ENCODE results near the gene RNF217.

The RNF217 gene

DNA sequence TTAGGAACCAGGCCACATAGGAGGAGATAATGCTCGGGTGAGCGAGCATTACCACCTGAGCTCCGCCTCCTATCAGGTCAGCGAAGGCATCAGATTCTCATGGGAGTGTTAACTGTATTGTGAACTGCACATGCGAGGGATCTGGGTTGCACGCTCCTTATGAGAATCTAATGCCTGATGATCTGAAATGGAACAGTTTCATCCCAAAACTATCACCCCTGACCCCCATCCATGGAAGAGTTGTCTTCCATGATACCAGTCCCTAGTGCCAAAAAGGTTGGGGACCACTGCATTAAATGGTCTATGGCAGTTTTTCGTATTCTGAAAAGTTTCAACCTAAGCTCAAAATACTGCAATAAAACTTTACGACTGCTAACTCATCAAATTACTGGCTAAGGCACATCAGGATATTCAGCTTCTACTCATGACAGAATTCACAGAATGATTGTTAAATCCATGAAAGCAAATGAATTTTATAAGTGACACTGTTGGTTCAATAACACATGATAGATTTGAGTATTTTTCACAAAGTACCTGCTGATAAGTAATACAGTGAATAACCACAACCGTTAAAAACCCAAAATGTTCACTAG lies 25.9 kb downstream of the RNF217 start:
- FAIRE-seq: peak; percentile 61
- TF ChIP-seq, protein P1, sequence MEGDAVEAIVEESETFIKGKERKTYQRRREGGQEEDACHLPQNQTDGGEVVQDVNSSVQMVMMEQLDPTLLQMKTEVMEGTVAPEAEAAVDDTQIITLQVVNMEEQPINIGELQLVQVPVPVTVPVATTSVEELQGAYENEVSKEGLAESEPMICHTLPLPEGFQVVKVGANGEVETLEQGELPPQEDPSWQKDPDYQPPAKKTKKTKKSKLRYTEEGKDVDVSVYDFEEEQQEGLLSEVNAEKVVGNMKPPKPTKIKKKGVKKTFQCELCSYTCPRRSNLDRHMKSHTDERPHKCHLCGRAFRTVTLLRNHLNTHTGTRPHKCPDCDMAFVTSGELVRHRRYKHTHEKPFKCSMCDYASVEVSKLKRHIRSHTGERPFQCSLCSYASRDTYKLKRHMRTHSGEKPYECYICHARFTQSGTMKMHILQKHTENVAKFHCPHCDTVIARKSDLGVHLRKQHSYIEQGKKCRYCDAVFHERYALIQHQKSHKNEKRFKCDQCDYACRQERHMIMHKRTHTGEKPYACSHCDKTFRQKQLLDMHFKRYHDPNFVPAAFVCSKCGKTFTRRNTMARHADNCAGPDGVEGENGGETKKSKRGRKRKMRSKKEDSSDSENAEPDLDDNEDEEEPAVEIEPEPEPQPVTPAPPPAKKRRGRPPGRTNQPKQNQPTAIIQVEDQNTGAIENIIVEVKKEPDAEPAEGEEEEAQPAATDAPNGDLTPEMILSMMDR (IDR thresholded peaks at IDR 0.05; ENCODE audit: insufficient read depth, missing control alignments): no peak
- DNase-seq (ENCODE audit: insufficient read length, low spot score): no peak

DNA sequence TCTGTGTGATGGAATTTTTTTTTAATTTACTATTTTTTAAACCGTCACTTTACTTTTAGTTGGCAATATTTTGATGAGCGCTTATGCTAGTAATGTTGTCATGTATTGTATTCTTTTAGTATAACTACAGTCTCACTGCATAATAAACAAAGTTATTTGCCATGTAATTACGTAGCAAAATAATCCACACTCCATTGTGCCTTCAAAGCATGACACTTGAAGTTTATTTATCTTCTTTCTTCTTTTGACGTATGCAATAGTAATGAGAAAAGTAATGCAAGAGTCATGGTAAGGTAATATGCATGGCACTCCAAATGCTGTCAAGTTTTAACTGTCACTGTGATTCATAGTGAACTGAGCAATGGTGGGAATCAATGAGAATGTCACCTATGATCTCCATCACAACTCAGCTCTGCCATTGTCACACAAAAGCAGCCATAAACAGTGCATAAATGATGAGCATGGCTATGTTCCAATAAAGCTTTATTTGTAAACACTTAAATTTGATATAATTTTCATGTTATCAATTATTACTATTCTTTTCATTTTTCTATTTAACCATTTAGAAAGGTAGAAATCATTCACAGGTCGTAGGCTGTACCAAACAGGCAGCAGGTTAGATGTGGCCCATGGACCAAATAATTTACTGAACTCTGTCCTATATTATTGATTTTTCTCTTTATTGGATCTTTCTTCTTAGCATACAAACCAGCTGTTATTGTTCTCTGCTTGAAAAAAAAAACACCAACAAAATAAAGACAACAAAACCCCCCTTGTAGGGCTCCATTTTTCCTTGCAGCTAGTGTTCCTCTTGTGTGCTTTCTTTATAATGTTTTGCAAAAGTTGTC lies 27.1 kb downstream of the RNF217 start:
- DNase-seq (ENCODE audit: insufficient read length, low spot score): no peak
- TF ChIP-seq, protein P1 (IDR thresholded peaks at IDR 0.05; ENCODE audit: insufficient read depth, missing control alignments): no peak
- FAIRE-seq: peak; percentile 63

DNA sequence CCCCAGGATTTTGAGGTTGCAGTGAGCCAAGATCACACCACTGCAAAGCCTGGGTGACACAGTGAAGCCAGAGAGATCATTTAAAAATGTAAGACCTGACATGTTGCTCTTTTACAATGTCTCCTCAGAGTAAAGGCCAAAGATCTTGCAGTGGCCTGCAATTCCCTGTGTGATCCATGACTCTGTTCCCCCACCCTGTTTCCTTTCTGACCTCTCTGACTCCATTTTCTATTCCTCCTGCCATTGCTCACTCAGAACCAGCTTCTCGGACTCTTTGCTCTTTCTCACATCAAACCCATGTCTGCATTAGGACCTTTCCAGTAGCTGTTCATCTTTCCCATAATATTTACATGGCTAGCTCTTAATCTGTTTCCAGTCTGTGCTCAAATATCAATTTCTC lies 28.8 kb downstream of the RNF217 start:
- TF ChIP-seq, protein P1 (IDR thresholded peaks at IDR 0.05; ENCODE audit: insufficient read depth, missing control alignments): no peak
- no peak for DNase-seq (ENCODE audit: insufficient read length, low spot score)
- no peak for FAIRE-seq

DNA sequence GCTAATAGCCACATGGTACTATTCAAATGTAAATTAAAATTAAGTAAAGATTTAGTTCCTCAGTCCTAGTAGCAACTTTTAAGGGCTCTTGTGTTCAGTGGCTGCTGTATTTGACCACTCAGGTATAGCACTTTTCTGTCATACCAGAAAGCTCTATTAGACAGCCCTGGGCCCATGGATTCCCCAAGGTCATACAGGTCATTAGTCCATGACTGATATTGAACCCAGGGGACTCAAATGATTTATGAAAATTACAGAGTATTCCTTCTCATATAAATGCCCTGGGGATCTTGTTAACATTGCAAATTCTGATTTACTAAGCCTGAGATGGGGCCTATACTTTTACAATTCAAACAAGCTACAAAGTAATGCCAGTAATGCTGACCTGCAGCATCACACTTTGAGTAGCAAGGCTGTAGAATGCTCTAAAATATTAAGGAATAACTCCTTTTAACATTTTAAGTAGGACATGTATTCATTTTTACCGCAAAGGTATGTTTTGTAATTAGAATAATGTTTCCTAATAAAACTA lies 29.6 kb downstream of the RNF217 start:
- FAIRE-seq (no peak), DNase-seq (ENCODE audit: insufficient read length, low spot score) (no peak)
- TF ChIP-seq, protein P1 (IDR thresholded peaks at IDR 0.05; ENCODE audit: insufficient read depth, missing control alignments): no peak

DNA sequence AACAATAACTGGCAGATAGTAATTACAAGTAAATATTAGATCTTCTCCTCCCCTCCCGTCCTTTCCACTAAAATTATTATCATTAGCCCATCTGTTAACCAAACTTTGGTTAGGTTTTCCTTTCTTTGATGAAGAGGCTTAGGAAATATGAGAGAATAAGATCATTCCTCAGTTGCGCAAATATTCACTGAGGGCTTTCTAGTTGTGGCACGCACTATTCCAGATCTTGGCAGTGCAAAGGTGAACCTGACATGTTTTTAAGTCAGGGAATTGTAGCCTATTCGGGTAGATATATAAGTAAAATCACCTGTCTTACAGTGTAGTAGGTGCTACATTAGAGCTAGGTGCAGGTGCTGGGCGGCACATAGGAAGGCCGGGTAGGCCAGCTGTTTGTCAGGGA lies 31.1 kb downstream of the RNF217 start:
- FAIRE-seq: no peak
- TF ChIP-seq, protein P1 (IDR thresholded peaks at IDR 0.05; ENCODE audit: insufficient read depth, missing control alignments): no peak
- DNase-seq (ENCODE audit: insufficient read length, low spot score): no peak

DNA sequence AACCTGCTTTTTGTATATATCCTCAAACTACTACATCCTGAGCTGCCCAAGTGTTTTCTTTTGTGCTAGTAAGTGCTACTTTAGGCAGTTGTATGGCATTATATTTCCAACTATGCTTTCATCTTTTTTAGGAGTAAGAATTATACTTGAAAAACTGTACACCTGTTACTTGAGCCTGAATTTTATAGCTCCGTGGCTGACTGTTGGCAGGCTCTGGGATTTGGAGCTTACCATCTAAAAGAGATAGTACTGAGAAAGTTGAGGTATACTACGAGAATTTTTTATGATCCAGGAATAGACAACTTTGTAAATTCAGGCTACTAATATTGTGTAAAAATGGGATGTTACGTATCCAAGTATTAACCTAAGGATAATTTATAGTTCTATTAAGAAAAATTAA lies 32.4 kb downstream of the RNF217 start:
- FAIRE-seq (peak; percentile 32), DNase-seq (ENCODE audit: insufficient read length, low spot score) (no peak)
- TF ChIP-seq, protein P1 (IDR thresholded peaks at IDR 0.05; ENCODE audit: insufficient read depth, missing control alignments): no peak

DNA sequence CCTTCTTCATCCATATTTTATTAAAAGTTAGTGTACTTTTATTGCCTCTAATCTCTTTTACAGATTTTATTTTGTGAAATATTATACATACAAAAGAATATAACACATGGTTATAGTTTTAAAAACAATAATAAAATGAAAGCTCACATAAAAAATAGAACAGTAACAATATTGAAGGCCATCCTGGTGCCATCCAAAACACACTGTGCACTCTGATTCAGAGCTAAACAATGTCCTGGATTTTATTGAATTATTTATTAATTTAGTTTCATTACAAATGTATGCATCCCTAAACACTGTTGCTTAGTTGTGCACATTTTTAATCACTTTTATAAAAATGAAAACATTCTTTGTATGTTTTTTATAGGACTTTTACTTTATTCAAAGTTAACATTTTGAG lies 32.9 kb downstream of the RNF217 start:
- no peak for DNase-seq (ENCODE audit: insufficient read length, low spot score)
- TF ChIP-seq, protein P1 (IDR thresholded peaks at IDR 0.05; ENCODE audit: insufficient read depth, missing control alignments): no peak
- FAIRE-seq: no peak
